T-cell (primary cell): ENCODE results near the gene ARHGEF33. TPM values are rescaled to one million over a fixed set of nuclear protein-coding genes. Genes with fewer than 3 reads are reported as not detected.

Experiments used
- ATAC-seq, 4 experiments: fragments of 200-7000 bp in 3 of 4; fragments of 150-1000 bp in 1 of 4; cut with Tn5 transposase; replicated peaks in 1 of 4; 1 replicate in 3 of 4; 2 replicates in 1 of 4; pipeline ENCODE4 v1.10.0; 2021; ENCODE audit warnings: moderate library complexity in 3 of 4, mild to moderate bottlenecking in 2 of 4, moderate number of reproducible peaks in 1 of 4
- CTCF ChIA-PET, 2 donors: fragments of 300-600 bp; sonication (Branson Sonifier 250); formaldehyde crosslinking; loops; one replicate each; lab custom pipeline; 2022; ENCODE audit warnings: antibody characterized with exemption in 2 of 2; lab: Charles Lee
- POLR2A ChIA-PET, 2 donors: fragments of 300-600 bp; sonication (Branson Sonifier 250); formaldehyde crosslinking; loops; one replicate each; lab custom pipeline; 2022; ENCODE audit warnings: antibody characterized with exemption in 2 of 2; lab: Charles Lee
- DNase-seq, 35 experiments: peaks; one replicate each; pipeline versions ENCODE4 v3.0.0 to v3.0.0-alpha.2; 2013 to 2023
- H3K27ac ChIP-seq: one replicate; pipeline ENCODE4 v1.5.1; 2013; ENCODE audit warnings: low read length
- H3K27me3 ChIP-seq, 2 experiments: replicated peaks in 1 of 2; 1 replicate in 1 of 2; 2 replicates in 1 of 2; pipeline versions ENCODE4 v1.6.1 to v1.7.0; 2013; ENCODE audit warnings: low read length in 1 of 2, mixed read lengths in 1 of 2; ENCODE audit not compliant: control insufficient read depth in 2 of 2, insufficient read depth in 2 of 2; ENCODE audit errors: extremely low read depth in 1 of 2
- H3K36me3 ChIP-seq, 2 donors: 1 replicate in 1 of 2; 2 replicates in 1 of 2; pipeline versions ENCODE4 v1.6.1 to v1.7.0; 2013; ENCODE audit warnings: low read length in 1 of 2; ENCODE audit not compliant: control insufficient read depth in 2 of 2, insufficient read depth in 1 of 2; ENCODE audit errors: extremely low read depth in 1 of 2
- H3K4me1 ChIP-seq, 2 experiments: 1 replicate in 1 of 2; 2 replicates in 1 of 2; pipeline versions ENCODE4 v1.6.1 to v1.7.0; 2013; ENCODE audit warnings: low read length in 2 of 2, mixed read lengths in 1 of 2; ENCODE audit not compliant: insufficient read depth in 2 of 2, control insufficient read depth in 1 of 2; ENCODE audit errors: extremely low read depth in 1 of 2
- H3K4me3 ChIP-seq, 2 donors: 1 replicate in 1 of 2; 2 replicates in 1 of 2; pipeline versions ENCODE4 v1.5.1 to v1.7.0; 2013; ENCODE audit warnings: mild to moderate bottlenecking in 2 of 2, low read length in 1 of 2, moderate library complexity in 1 of 2; ENCODE audit not compliant: control insufficient read depth in 1 of 2; ENCODE audit errors: extremely low read depth in 1 of 2
- H3K9me3 ChIP-seq: 2 replicates; pipeline ENCODE4 v1.7.0; 2013
- H3K27ac Mint-ChIP-seq, 2 donors: one replicate each; pipeline ENCODE4 v1.8.0; 2020 to 2021; ENCODE audit warnings: mild to moderate bottlenecking in 2 of 2, mixed read lengths in 2 of 2
- H3K27me3 Mint-ChIP-seq, 2 donors: one replicate each; pipeline ENCODE4 v1.8.0; 2021 to 2022; ENCODE audit warnings: mixed read lengths in 2 of 2
- H3K36me3 Mint-ChIP-seq: one replicate; pipeline ENCODE4 v1.8.0; 2021; ENCODE audit warnings: mixed read lengths
- H3K4me1 Mint-ChIP-seq, 3 donors: one replicate each; pipeline ENCODE4 v1.8.0; 2020 to 2022; ENCODE audit warnings: mixed read lengths in 3 of 3, mild to moderate bottlenecking in 1 of 3
- H3K4me3 Mint-ChIP-seq, 3 donors: one replicate each; pipeline ENCODE4 v1.8.0; 2020 to 2022; ENCODE audit warnings: mild to moderate bottlenecking in 3 of 3, mixed read lengths in 3 of 3, moderate library complexity in 3 of 3
- H3K9me3 Mint-ChIP-seq, 3 donors: one replicate each; pipeline ENCODE4 v1.8.0; 2020 to 2022; ENCODE audit warnings: mixed read lengths in 3 of 3
- WGBS: methylation state at CpG from one replicate; pipeline ENCODE4 v1.1.5; 2013; ENCODE audit warnings: missing lambda C conversion rate; ENCODE audit not compliant: insufficient coverage; 5-methylcytosine and 5-hydroxymethylcytosine counted together
- total RNA-seq, 35 experiments: library from RNA in 6 of 35; stranded (reverse) in 6 of 35; fragments of 120-200 nt in 1 of 35; gene quantifications; one replicate each; pipeline versions ENCODE4 v1.2.1 to v1.2.4 and lab custom pipeline; 2013 to 2026

ARHGEF33 gene
- total RNA-seq, 5 donors from 2014 or later (not counting 1 experiment from before 2014, with no cell fraction given), result 0.15 to 0.26 (median 0.16) TPM; not detected in 2

DNA sequence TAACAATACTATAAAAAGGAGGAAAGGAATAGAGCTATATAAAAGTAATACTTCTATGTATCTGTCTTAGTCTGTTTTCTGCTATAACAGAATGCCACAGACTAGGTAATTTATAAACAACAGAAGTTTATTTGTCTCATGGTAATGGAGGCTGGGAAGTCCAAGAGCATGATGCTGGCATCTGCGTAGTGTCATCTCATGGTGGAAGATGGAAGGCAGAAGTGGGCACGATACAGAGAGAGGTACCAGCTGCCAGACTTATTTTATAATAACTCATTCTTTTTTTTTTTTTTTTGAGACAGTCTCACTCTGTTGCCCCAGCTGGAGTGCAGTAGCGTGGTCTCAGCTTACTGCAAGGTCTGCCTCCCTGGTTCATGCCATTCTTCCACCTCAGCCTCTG, 18.2 kb upstream of the ARHGEF33 start:
- H3K27ac ChIP-seq, result no peak overlapping the region
- H3K4me3 ChIP-seq, result no peak overlapping the region
- peaks cover 19 to 39% (median 35%) of the 10 kb centered on the region in 3 donors for H3K4me1 Mint-ChIP-seq
- peaks cover 46% of the 10 kb centered on the region for H3K36me3 Mint-ChIP-seq
- no peak overlapping the region for H3K27ac Mint-ChIP-seq
- POLR2A ChIA-PET, result no interaction called here
- peaks cover 2% of the 10 kb centered on the region for H3K9me3 ChIP-seq
- CTCF ChIA-PET, result interaction anchor here in 1 of 2 donors (0.7 kb wide), 1 partner anchor 8 kb away, joined by 3 read pairs; no protein-coding TSS in a partner anchor
- no peak overlapping the region for H3K4me3 Mint-ChIP-seq
- no CpG with 5 or more reads among the region's 3 CpGs for WGBS
- peaks cover 6 to 10% of the 10 kb centered on the region in 2 experiments for H3K4me1 ChIP-seq
- no peaks in the 10 kb centered on the region for H3K27me3 Mint-ChIP-seq
- peaks cover 0 to 14% of the 10 kb centered on the region in 2 donors for H3K36me3 ChIP-seq
- peaks cover 5 to 24% (median 14%) of the 10 kb centered on the region in 3 donors for H3K9me3 Mint-ChIP-seq
- H3K27me3 ChIP-seq, result no peaks in the 10 kb centered on the region
- ATAC-seq, result no peak
- DNase-seq, result no peak

DNA sequence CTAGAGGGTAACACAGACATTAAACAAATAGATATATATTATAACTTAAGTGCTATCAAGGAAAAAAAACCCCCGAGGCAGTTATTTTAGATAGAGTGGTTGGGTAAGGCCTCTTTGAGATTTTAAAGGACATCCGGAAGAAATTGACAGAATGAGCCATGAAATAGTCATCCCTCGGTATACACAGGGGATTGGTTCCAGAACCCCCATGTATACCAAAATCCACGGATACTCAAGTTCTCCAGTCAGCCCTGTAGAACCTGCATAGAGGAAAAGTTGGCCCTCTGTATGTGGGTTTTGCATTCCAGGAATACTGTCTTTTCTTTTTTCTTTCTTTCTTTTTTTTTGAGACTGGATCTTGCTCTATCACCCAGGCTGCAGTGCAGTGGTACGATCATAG, 15.9 kb upstream of the ARHGEF33 start:
- H3K4me3 ChIP-seq, result no peak overlapping the region
- H3K9me3 ChIP-seq, result peaks cover 2% of the 10 kb centered on the region
- peak overlapping the region in 1 of 3 donors; percentile 99 for H3K4me3 Mint-ChIP-seq
- no CpG with 5 or more reads among the region's 5 CpGs for WGBS
- DNase-seq (no peak), ATAC-seq (no peak)
- POLR2A ChIA-PET, result interaction anchor here in 1 of 2 donors (0.7 kb wide), 4 partner anchors 9 to 183 kb away, joined by 3 to 5 read pairs (median 4); no protein-coding TSS in a partner anchor
- no peak overlapping the region for H3K27ac Mint-ChIP-seq
- H3K9me3 Mint-ChIP-seq, result peaks cover 5 to 24% (median 14%) of the 10 kb centered on the region in 3 donors
- peaks cover 0 to 3% of the 10 kb centered on the region in 2 donors for H3K36me3 ChIP-seq
- peaks cover 7 to 10% of the 10 kb centered on the region in 2 experiments for H3K4me1 ChIP-seq
- CTCF ChIA-PET, result interaction anchor here in 1 of 2 donors (0.6 kb wide), 1 partner anchor 9 kb away, joined by 4 read pairs; no protein-coding TSS in a partner anchor
- no peak overlapping the region for H3K27ac ChIP-seq
- no peaks in the 10 kb centered on the region for H3K27me3 ChIP-seq
- H3K27me3 Mint-ChIP-seq, result no peaks in the 10 kb centered on the region
- H3K36me3 Mint-ChIP-seq, result peaks cover 30% of the 10 kb centered on the region
- H3K4me1 Mint-ChIP-seq, result peaks cover 25 to 43% (median 40%) of the 10 kb centered on the region in 3 donors

GRCh38 chr2:38875227-38875575, 14.5 kb upstream of the ARHGEF33 start:
- Histone ChIP-seq H3K36me3 (no peaks in the 10 kb centered on the region), H3K27me3 (no peaks in the 10 kb centered on the region), H3K9me3 (peaks cover 2% of the 10 kb centered on the region), H3K4me3 (peak overlapping the region; percentile 79 to 88), H3K4me1 (peaks cover 7 to 10% of the 10 kb centered on the region in 2 experiments), H3K27ac (peak overlapping the region; percentile 49)
- DNase-seq, result no peak
- ChIA-PET POLR2A (interaction anchor here in 1 of 2 donors (0.6 kb wide), 2 partner anchors 69 to 1973 kb away, joined by 3 read pairs; no protein-coding TSS in a partner anchor), CTCF (interaction anchor here in 1 of 2 donors (1.0 kb wide), 1 partner anchor 293 kb away, joined by 3 read pairs; no protein-coding TSS in a partner anchor)
- Mint-ChIP-seq H3K9me3 (peaks cover 2 to 15% (median 5%) of the 10 kb centered on the region in 3 donors), H3K27me3 (no peaks in the 10 kb centered on the region), H3K36me3 (peaks cover 18% of the 10 kb centered on the region), H3K4me1 (peaks cover 25 to 43% (median 40%) of the 10 kb centered on the region in 3 donors), H3K27ac (peak overlapping the region; percentile 82 to 88), H3K4me3 (peak overlapping the region; percentile 95 to 99 (median 95))
- ATAC-seq, result no peak
- WGBS, result 2% methylated on average over 7 of the region's 10 CpGs

GRCh38 chr2:38875576-38876367, 13.9 kb upstream of the ARHGEF33 start, which contains the start of the genes DHX57 and MORN2:
Gene DHX57 (minus strand): TSS chr2:38875934. CDS start chr2:38868405, 7,529 bp downstream.
Gene MORN2 (plus strand): TSS chr2:38875976.
- no peaks in the 10 kb centered on the region for H3K27me3 ChIP-seq
- peaks cover 0 to 13% (median 3%) of the 10 kb centered on the region in 3 donors for H3K9me3 Mint-ChIP-seq
- peak within 1 kb of the TSS; percentile 82 to 88 for H3K27ac Mint-ChIP-seq
- POLR2A ChIA-PET, result interaction anchor here (0.5 to 1.8 kb wide), 5 partner anchors 70 to 1974 kb away, joined by 3 to 13 read pairs (median 3); partner anchors contain the start of gene SRSF7 (in 1 of the 2)
- peaks cover 7 to 10% of the 10 kb centered on the region in 2 experiments for H3K4me1 ChIP-seq
- H3K36me3 Mint-ChIP-seq, result peaks cover 16% of the 10 kb centered on the region
- CTCF ChIA-PET, result interaction anchor here in 1 of 2 donors (1.0 kb wide), 1 partner anchor 294 kb away, joined by 3 read pairs; no protein-coding TSS in a partner anchor
- H3K27ac ChIP-seq, result peak within 1 kb of the TSS; percentile 49
- ATAC-seq, result peak; percentile 97 to 99 (median 98)
- peaks cover 25 to 43% (median 40%) of the 10 kb centered on the region in 3 donors for H3K4me1 Mint-ChIP-seq
- no peaks in the 10 kb centered on the region for H3K36me3 ChIP-seq
- H3K27me3 Mint-ChIP-seq, result no peaks in the 10 kb centered on the region
- peaks cover 2% of the 10 kb centered on the region for H3K9me3 ChIP-seq
- H3K4me3 Mint-ChIP-seq, result peak within 1 kb of the TSS; percentile 95 to 99 (median 95)
- peak within 1 kb of the TSS; percentile 79 to 88 for H3K4me3 ChIP-seq
- WGBS, result 3% methylated on average over 47 of the region's 52 CpGs
- peak; percentile 58 to 89 (median 76) for DNase-seq

- Histone ChIP-seq H3K36me3 (no peaks in the 10 kb centered on the region), H3K9me3 (peaks cover 2% of the 10 kb centered on the region), H3K4me1 (peaks cover 7 to 10% of the 10 kb centered on the region in 2 experiments), H3K27me3 (no peaks in the 10 kb centered on the region), H3K27ac (no peak overlapping the region), H3K4me3 (peak overlapping the region; percentile 79 to 88)
- Mint-ChIP-seq H3K27me3 (no peaks in the 10 kb centered on the region), H3K36me3 (peaks cover 16% of the 10 kb centered on the region), H3K4me1 (peaks cover 25 to 43% (median 40%) of the 10 kb centered on the region in 3 donors), H3K4me3 (peak overlapping the region; percentile 95 to 99 (median 95)), H3K27ac (peak overlapping the region; percentile 82 to 88), H3K9me3 (peaks cover 0 to 11% (median 1%) of the 10 kb centered on the region in 3 donors)
- ATAC-seq, result no peak
- 75% methylated on average over 6 of the region's 10 CpGs for WGBS
- peak in 1 of 35 experiments; percentile 2 for DNase-seq
- ChIA-PET CTCF (interaction anchor here in 1 of 2 donors (1.0 kb wide), 1 partner anchor 294 kb away, joined by 3 read pairs; no protein-coding TSS in a partner anchor), POLR2A (interaction anchor here (0.5 to 1.8 kb wide), 4 partner anchors 70 to 359 kb away, joined by 3 to 13 read pairs (median 6); partner anchors contain the start of gene SRSF7 (in 1 of the 2))
Observed at GRCh38 chr2:38876407-38876806, 13.3 kb upstream of the ARHGEF33 start.

DNA sequence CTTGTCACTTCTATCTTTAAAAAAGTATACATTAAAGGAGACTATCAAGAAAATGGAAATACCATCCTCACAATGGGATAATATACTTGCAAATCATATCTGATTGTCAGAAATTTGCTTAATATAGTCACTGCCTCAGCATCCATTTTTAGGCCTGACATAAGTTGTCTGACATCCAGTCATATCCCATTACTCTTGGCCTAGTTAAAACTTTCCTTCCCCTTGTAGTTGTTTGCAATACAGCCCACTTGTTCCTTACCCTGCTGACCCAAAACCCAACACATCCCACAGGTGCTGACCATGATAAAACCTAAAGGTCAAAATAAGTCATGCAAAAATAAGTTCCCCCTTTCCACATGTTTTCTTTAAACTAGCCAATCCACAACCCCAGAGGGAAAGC, 3.6 kb upstream of the ARHGEF33 start:
- Histone ChIP-seq H3K36me3 (no peaks in the 10 kb centered on the region), H3K4me1 (no peaks in the 10 kb centered on the region), H3K9me3 (no peaks in the 10 kb centered on the region), H3K27ac (no peak overlapping the region), H3K27me3 (peaks cover 0 to 2% of the 10 kb centered on the region in 2 experiments), H3K4me3 (no peak overlapping the region)
- no peaks in the 10 kb centered on the region for H3K4me1 Mint-ChIP-seq
- DNase-seq (no peak), ATAC-seq (no peak)
- POLR2A ChIA-PET, result no interaction called here
- CTCF ChIA-PET, result interaction anchor here in 1 of 2 donors (0.6 kb wide), 1 partner anchor 358 kb away, joined by 3 read pairs; the partner anchor contains the start of gene CDKL4
- peaks cover 0 to 3% of the 10 kb centered on the region in 2 donors for H3K27me3 Mint-ChIP-seq
- no peak overlapping the region for H3K27ac Mint-ChIP-seq
- no peak overlapping the region for H3K4me3 Mint-ChIP-seq
- H3K36me3 Mint-ChIP-seq, result peaks cover 2% of the 10 kb centered on the region
- no peaks in the 10 kb centered on the region for H3K9me3 Mint-ChIP-seq
